Rectal smooth muscle tissue (tissue), 1 donor: ENCODE measurements around the gene SPACA5.
"Not testable (repeated sequence)": the region's sequence is repeated elsewhere in the genome, so short reads cannot be mapped to it uniquely, and the experiment has no call there.

Experiments used
- H3K27ac ChIP-seq: one replicate; pipeline ENCODE4 v1.7.0; 2013; ENCODE audit warnings: low read depth, low read length, inconsistent platforms
- H3K27me3 ChIP-seq: one replicate; pipeline ENCODE4 v1.7.0; 2013; ENCODE audit warnings: low read length; ENCODE audit not compliant: control insufficient read depth, insufficient read depth
- H3K36me3 ChIP-seq: one replicate; pipeline ENCODE4 v1.7.0; 2013; ENCODE audit warnings: low read length; ENCODE audit not compliant: control insufficient read depth, insufficient read depth
- H3K4me1 ChIP-seq: one replicate; pipeline ENCODE4 v1.7.0; 2013; ENCODE audit warnings: low read length; ENCODE audit not compliant: control insufficient read depth, insufficient read depth
- H3K4me3 ChIP-seq: one replicate; pipeline ENCODE4 v1.7.0; 2013; ENCODE audit warnings: low read length
- H3K9ac ChIP-seq: one replicate; pipeline ENCODE4 v1.7.0; 2013; ENCODE audit warnings: low read length

The SPACA5 gene

GRCh38 chrX:48006688-48007087 is at the start of gene SPACA5:
Gene SPACA5, plus strand, starts transcription at chrX:48006988. Its CDS starts 815 bp downstream, at chrX:48007803.
- not testable (repeated sequence) for H3K27ac ChIP-seq, H3K27me3 ChIP-seq, H3K36me3 ChIP-seq, H3K4me1 ChIP-seq, H3K9ac ChIP-seq, H3K4me3 ChIP-seq

- H3K27ac ChIP-seq, H3K4me3 ChIP-seq, H3K27me3 ChIP-seq, H3K36me3 ChIP-seq, H3K9ac ChIP-seq, H3K4me1 ChIP-seq: not testable (repeated sequence)
Observed at GRCh38 chrX:47958206-47958605, 48.6 kb upstream of the SPACA5 start.

DNA sequence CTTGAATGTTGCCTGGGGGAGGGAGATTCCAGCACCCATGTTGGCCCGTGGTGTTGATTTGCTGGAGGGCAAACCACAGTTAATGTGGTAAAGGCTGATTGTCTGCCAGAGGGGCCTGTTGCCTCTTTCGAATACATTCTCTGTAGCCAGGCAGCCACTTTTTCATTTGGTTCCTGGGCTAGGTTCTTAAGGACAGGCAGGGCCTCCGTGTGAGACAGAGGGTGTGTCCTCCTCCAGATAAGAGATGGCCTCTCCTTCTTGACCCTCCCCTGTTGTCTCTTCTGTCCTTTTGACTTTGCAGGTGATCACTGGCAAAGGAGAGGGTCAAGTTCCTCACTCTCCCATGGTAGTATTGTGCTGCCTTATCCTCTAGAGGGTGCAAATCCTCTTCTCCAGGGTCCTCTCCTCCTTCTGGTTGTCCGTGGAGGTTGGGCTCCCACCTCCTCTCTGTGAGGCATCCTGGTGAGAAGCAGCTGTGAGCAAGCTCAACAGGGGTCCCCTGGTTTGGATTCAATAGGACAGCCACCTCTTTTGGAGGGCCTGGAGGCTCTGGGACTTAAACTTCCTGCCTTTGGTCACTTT is 47.9 kb upstream of the SPACA5 start:
- H3K27ac ChIP-seq: no peak overlapping the region
- no peak overlapping the region for H3K4me3 ChIP-seq
- H3K27me3 ChIP-seq: no peaks in the 10 kb centered on the region
- H3K9ac ChIP-seq: no peak overlapping the region
- no peaks in the 10 kb centered on the region for H3K4me1 ChIP-seq
- H3K36me3 ChIP-seq: no peaks in the 10 kb centered on the region

DNA sequence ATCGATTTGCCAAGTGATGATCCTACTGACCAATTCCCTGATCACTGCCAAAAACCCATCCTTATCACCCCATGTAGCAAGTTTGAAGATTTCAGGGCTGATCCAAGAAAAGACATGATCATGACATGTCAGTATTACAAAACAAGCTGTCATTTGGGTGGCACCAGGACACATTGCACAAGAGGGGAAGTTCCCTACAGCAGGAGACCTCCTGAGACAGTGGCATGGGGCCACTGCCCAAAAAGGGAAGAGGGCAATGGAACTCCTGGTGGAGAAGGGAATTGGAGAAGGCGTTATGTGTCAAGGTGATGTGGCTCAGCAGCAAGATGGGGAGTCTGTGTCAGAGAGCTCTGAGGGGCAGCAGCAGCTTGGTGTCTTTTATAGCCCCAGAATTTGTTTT is 46.4 kb upstream of the SPACA5 start:
- Histone ChIP-seq H3K36me3 (no peaks in the 10 kb centered on the region), H3K27me3 (no peaks in the 10 kb centered on the region), H3K9ac (no peak overlapping the region), H3K4me1 (no peaks in the 10 kb centered on the region), H3K4me3 (no peak overlapping the region), H3K27ac (no peak overlapping the region)

GRCh38 chrX:47961830-47962229 is 45.0 kb upstream of the SPACA5 start:
- H3K4me1 ChIP-seq, H3K27me3 ChIP-seq, H3K36me3 ChIP-seq, H3K4me3 ChIP-seq, H3K9ac ChIP-seq, H3K27ac ChIP-seq: not testable (repeated sequence)

- not testable (repeated sequence) for H3K9ac ChIP-seq, H3K27ac ChIP-seq, H3K27me3 ChIP-seq, H3K36me3 ChIP-seq, H3K4me1 ChIP-seq, H3K4me3 ChIP-seq
Observed at GRCh38 chrX:47965526-47965925, 41.3 kb upstream of the SPACA5 start.

DNA sequence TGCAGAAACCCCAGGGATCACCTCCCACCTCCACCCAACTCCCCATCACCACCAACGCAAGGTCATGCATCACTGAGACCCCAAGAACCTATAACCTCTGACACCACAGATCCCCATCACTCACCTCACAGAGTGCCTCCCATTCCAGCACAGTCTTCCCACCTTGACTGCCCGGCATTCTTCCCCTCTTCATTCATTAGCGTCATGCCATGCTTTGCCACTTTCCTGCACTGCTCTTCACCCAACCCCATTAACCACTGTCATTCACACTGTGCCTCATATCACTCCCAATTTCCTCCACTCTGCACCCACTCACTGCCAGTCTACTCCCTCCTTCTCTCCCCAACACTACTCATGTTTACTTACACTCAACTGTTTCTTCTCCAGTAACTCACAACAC is 33.6 kb upstream of the SPACA5 start:
- Histone ChIP-seq H3K4me1 (no peaks in the 10 kb centered on the region), H3K36me3 (peaks cover 4% of the 10 kb centered on the region), H3K27me3 (no peaks in the 10 kb centered on the region), H3K27ac (no peak overlapping the region), H3K9ac (no peak overlapping the region), H3K4me3 (no peak overlapping the region)

DNA sequence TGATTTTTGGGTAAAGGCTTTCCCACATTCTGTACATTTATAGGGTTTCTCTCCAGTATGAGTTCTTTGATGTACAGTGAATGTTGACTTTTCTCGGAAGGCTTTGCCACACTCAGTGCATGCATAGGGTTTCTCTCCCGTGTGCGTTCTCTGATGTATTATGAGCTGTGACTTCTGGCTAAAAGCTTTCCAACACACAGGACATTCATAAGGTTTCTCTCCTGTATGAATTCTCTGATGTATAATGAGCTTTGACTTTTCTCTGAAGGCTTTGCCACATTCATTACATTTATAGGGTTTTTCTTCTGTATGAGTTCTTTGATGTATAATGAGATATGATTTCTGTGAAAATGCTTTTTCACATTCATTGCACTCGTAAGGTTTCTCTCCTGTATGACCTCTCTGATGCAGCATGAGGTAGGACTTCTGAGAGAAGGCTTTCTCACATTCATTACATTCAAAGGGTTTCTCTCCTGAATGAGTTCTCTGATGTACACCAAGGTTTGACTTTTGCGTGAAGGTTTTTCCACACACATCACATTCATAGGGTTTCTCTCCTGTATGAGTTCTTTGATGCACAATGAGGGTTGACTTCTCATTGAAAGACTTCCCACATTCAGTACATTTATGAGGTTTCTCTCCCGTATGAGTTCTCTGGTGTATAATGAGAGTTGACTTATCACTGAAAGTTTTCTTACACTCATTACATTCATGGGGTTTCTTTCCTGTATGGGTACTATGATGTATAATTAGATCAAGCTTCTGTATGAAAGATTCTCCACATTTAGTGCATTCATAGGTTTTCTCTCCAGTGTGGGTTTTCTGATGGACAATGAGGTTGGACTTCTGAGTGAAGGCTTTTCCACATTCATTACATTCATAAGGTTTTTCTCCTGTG is 30.3 kb upstream of the SPACA5 start:
- peaks cover 7% of the 10 kb centered on the region for H3K36me3 ChIP-seq
- no peaks in the 10 kb centered on the region for H3K4me1 ChIP-seq
- H3K27ac ChIP-seq: no peak overlapping the region
- no peaks in the 10 kb centered on the region for H3K27me3 ChIP-seq
- no peak overlapping the region for H3K4me3 ChIP-seq
- no peak overlapping the region for H3K9ac ChIP-seq

DNA sequence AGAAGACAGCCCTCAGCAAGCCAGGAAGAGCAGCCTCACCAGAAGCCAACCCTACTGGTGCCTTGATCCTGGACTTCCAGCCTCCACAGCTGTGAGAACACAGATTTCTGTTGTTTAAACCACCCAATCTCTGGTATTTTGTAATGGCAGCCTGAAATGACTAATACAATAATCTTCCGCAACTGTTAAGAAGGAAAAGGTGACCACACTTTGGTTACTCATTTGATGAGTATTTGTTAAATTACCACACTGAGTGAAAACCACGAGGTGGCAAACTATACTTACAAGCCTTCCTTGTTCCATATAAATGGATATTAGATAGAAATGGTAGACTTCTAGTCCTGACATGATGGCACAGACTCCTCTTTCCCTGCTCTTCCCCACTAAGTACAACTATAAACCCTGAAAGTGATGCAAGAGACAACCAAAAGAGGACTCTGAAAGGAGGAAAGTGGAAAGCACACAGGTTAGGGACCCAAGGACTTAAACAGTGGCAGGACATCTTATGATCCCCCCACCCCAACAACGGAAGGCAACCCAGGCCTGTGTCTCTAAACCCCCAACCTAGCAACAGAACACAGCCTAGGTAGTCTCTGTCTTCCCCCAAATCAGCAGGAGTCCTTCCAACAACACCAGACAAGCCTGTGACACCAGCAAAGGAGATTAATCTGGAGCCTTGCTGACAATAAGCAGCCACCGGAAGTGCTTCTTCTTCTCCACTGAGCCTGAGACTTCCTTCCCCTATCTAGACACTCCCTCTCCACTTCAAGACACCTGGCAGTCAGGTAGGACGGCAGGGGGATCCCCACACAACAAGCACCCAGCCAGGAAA is 15.3 kb upstream of the SPACA5 start:
- Histone ChIP-seq H3K4me3 (no peak overlapping the region), H3K27me3 (no peaks in the 10 kb centered on the region), H3K27ac (no peak overlapping the region), H3K4me1 (no peaks in the 10 kb centered on the region), H3K9ac (no peak overlapping the region), H3K36me3 (peaks cover 3% of the 10 kb centered on the region)

DNA sequence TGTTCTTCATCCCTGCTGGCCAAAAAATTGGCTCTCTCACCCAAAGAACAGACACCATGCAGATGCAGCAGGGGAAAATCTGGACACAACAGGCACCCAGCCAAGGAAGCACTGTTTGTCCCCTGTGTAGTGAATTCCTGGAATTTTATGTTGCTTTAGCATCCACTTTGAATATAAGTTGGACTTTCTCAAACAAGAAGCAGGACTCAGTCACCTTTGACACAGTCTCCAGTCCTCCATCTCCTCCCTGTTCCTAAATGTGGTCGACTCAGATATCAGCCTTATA is 14.8 kb upstream of the SPACA5 start:
- H3K27ac ChIP-seq: no peak overlapping the region
- no peaks in the 10 kb centered on the region for H3K27me3 ChIP-seq
- no peak overlapping the region for H3K9ac ChIP-seq
- H3K4me3 ChIP-seq: no peak overlapping the region
- no peaks in the 10 kb centered on the region for H3K4me1 ChIP-seq
- H3K36me3 ChIP-seq: peaks cover 3% of the 10 kb centered on the region

GRCh38 chrX:47992669-47993068 is 14.1 kb upstream of the SPACA5 start:
- Histone ChIP-seq H3K4me3 (no peak overlapping the region), H3K9ac (no peak overlapping the region), H3K36me3 (peaks cover 3% of the 10 kb centered on the region), H3K27ac (no peak overlapping the region), H3K4me1 (no peaks in the 10 kb centered on the region), H3K27me3 (no peaks in the 10 kb centered on the region)

DNA sequence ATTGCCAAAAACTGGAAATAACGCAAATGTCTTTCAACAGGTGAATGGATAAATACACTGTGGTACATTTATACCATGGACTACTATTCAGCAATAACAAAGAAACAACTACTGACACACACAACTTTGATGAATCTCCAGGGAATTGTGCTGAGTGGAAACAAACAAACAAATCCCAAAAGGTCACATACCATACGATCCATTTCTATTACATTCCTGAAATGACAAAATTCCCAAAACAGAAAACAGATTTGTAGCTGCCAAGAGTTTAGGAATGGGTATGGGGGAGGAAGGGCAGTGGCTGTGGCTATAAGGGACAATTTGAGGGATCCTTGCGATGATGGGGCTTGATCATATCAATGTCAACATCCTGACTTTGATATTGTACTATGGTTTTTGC is 5.5 kb upstream of the SPACA5 start:
- Histone ChIP-seq H3K27ac (no peak overlapping the region), H3K4me3 (no peak overlapping the region), H3K9ac (no peak overlapping the region), H3K27me3 (no peaks in the 10 kb centered on the region), H3K36me3 (no peaks in the 10 kb centered on the region), H3K4me1 (no peaks in the 10 kb centered on the region)
